Measurements from ENCODE around the gene EDNRA.

- TF ChIP-seq, protein P1, sequence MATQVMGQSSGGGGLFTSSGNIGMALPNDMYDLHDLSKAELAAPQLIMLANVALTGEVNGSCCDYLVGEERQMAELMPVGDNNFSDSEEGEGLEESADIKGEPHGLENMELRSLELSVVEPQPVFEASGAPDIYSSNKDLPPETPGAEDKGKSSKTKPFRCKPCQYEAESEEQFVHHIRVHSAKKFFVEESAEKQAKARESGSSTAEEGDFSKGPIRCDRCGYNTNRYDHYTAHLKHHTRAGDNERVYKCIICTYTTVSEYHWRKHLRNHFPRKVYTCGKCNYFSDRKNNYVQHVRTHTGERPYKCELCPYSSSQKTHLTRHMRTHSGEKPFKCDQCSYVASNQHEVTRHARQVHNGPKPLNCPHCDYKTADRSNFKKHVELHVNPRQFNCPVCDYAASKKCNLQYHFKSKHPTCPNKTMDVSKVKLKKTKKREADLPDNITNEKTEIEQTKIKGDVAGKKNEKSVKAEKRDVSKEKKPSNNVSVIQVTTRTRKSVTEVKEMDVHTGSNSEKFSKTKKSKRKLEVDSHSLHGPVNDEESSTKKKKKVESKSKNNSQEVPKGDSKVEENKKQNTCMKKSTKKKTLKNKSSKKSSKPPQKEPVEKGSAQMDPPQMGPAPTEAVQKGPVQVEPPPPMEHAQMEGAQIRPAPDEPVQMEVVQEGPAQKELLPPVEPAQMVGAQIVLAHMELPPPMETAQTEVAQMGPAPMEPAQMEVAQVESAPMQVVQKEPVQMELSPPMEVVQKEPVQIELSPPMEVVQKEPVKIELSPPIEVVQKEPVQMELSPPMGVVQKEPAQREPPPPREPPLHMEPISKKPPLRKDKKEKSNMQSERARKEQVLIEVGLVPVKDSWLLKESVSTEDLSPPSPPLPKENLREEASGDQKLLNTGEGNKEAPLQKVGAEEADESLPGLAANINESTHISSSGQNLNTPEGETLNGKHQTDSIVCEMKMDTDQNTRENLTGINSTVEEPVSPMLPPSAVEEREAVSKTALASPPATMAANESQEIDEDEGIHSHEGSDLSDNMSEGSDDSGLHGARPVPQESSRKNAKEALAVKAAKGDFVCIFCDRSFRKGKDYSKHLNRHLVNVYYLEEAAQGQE (IDR thresholded peaks at IDR 0.05; ENCODE audit: low read depth, low read length) = no peak
- TF ChIP-seq, protein P2, sequence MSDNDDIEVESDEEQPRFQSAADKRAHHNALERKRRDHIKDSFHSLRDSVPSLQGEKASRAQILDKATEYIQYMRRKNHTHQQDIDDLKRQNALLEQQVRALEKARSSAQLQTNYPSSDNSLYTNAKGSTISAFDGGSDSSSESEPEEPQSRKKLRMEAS (IDR thresholded peaks at IDR 0.05; ENCODE audit: low read depth) = no peak
- TF ChIP-seq, protein P3, sequence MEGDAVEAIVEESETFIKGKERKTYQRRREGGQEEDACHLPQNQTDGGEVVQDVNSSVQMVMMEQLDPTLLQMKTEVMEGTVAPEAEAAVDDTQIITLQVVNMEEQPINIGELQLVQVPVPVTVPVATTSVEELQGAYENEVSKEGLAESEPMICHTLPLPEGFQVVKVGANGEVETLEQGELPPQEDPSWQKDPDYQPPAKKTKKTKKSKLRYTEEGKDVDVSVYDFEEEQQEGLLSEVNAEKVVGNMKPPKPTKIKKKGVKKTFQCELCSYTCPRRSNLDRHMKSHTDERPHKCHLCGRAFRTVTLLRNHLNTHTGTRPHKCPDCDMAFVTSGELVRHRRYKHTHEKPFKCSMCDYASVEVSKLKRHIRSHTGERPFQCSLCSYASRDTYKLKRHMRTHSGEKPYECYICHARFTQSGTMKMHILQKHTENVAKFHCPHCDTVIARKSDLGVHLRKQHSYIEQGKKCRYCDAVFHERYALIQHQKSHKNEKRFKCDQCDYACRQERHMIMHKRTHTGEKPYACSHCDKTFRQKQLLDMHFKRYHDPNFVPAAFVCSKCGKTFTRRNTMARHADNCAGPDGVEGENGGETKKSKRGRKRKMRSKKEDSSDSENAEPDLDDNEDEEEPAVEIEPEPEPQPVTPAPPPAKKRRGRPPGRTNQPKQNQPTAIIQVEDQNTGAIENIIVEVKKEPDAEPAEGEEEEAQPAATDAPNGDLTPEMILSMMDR (IDR thresholded peaks at IDR 0.05) = no peak
- TF ChIP-seq EP300 (IDR thresholded peaks at IDR 0.05; ENCODE audit: borderline replicate concordance in 1 of 2, low read depth in 1 of 2, low read length in 1 of 2) = no peak
- no peak for TF ChIP-seq SIN3A (IDR thresholded peaks at IDR 0.05; ENCODE audit: borderline replicate concordance, low read depth, low read length)
- TF ChIP-seq NRF1 (IDR thresholded peaks at IDR 0.05; ENCODE audit: low read depth, low read length) = no peak
- TF ChIP-seq MXI1 (IDR thresholded peaks at IDR 0.05; ENCODE audit: low read depth, low read length) = no peak
- TF ChIP-seq RFX5 (IDR thresholded peaks at IDR 0.05; ENCODE audit: low read length) = no peak
Measured at GRCh38 chr4:147570616-147571015, 89.7 kb downstream of the EDNRA start.

Data from SK-N-SH (cell line).